CD8-positive, alpha-beta memory T cell (primary cell): ENCODE results near the gene FBXL19. TPM values are rescaled to one million over a fixed set of nuclear protein-coding genes. Genes with fewer than 3 reads are reported as not detected.

Experiments
- CTCF ChIA-PET: fragments of 350-600 bp; sonication (Branson Sonifier 250); formaldehyde crosslinking; loops from one replicate; lab custom pipeline; 2021; ENCODE audit warnings: antibody characterized with exemption; lab: Charles Lee
- POLR2A ChIA-PET: fragments of 350-600 bp; sonication (Branson Sonifier 250); formaldehyde crosslinking; loops from one replicate; lab custom pipeline; 2021; ENCODE audit warnings: antibody characterized with exemption; lab: Charles Lee
- DNase-seq, 5 donors: peaks; one replicate each; pipeline versions ENCODE4 v3.0.0 to v3.0.0-alpha.2; 2020 to 2022; ENCODE audit warnings: mixed read lengths in 1 of 5
- H3K27ac ChIP-seq: one replicate; pipeline ENCODE4 v1.7.0; 2013; ENCODE audit warnings: low read depth, mild to moderate bottlenecking, low read length, moderate library complexity
- H3K27me3 ChIP-seq: 2 replicates; pipeline ENCODE4 v1.7.0; 2013; ENCODE audit warnings: low read length, mild to moderate bottlenecking; ENCODE audit not compliant: insufficient read depth, poor library complexity, severe bottlenecking
- H3K36me3 ChIP-seq: 2 replicates; pipeline ENCODE4 v1.7.0; 2013; ENCODE audit warnings: mild to moderate bottlenecking, low read length, moderate library complexity; ENCODE audit not compliant: insufficient read depth
- H3K4me1 ChIP-seq: 2 replicates; pipeline ENCODE4 v1.7.0; 2013; ENCODE audit warnings: mild to moderate bottlenecking, low read length, moderate library complexity; ENCODE audit not compliant: insufficient read depth
- H3K4me3 ChIP-seq: 2 replicates; pipeline ENCODE4 v1.7.0; 2013; ENCODE audit warnings: mild to moderate bottlenecking, low read length
- H3K9me3 ChIP-seq: 2 replicates; pipeline ENCODE4 v1.7.0; 2013; ENCODE audit warnings: mild to moderate bottlenecking, low read length
- H3K27ac Mint-ChIP-seq, 8 donors: one replicate each; pipeline ENCODE4 v1.8.0; 2020 to 2021; ENCODE audit warnings: mixed read lengths in 8 of 8, mild to moderate bottlenecking in 6 of 8, inconsistent platforms in 3 of 8, moderate library complexity in 3 of 8
- H3K27me3 Mint-ChIP-seq, 2 donors: one replicate each; pipeline ENCODE4 v1.8.0; 2020 to 2021; ENCODE audit warnings: mixed read lengths in 2 of 2, mild to moderate bottlenecking in 1 of 2, moderate library complexity in 1 of 2
- H3K36me3 Mint-ChIP-seq, 3 donors: one replicate each; pipeline ENCODE4 v1.8.0; 2020 to 2021; ENCODE audit warnings: mixed read lengths in 3 of 3, inconsistent platforms in 1 of 3, mild to moderate bottlenecking in 1 of 3
- H3K4me1 Mint-ChIP-seq, 3 donors: one replicate each; pipeline ENCODE4 v1.8.0; 2020 to 2021; ENCODE audit warnings: mixed read lengths in 3 of 3, inconsistent platforms in 1 of 3, mild to moderate bottlenecking in 1 of 3
- H3K4me3 Mint-ChIP-seq, 7 donors: one replicate each; pipeline ENCODE4 v1.8.0; 2020 to 2021; ENCODE audit warnings: mixed read lengths in 7 of 7, mild to moderate bottlenecking in 6 of 7, moderate library complexity in 4 of 7, inconsistent platforms in 2 of 7
- H3K9me3 Mint-ChIP-seq, 5 donors: one replicate each; pipeline ENCODE4 v1.8.0; 2020 to 2022; ENCODE audit warnings: mixed read lengths in 5 of 5, mild to moderate bottlenecking in 3 of 5, moderate library complexity in 2 of 5, inconsistent platforms in 1 of 5
- polyA plus RNA-seq: library from polyadenylated mRNA; unstranded; fragments of 300-500 nt; fragmentation: Illumina TruSeq; gene quantifications from one replicate; pipeline ENCODE4 v1.2.3, GENCODE V29; 2021
- total RNA-seq, 2 experiments: library from RNA; stranded (reverse); gene quantifications; one replicate each; pipeline ENCODE4 v1.2.3, GENCODE V29; 2021

The FBXL19 gene
- total and polyA plus RNA-seq, 3 experiments from 2014 or later, result 0.25 to 29.2 (median 28.7) TPM

- Histone ChIP-seq H3K36me3 (peaks cover 4% of the 10 kb centered on the region), H3K4me3 (no peak within 1 kb of the TSS), H3K27me3 (no peaks in the 10 kb centered on the region), H3K4me1 (no peaks in the 10 kb centered on the region), H3K9me3 (no peaks in the 10 kb centered on the region), H3K27ac (no peak within 1 kb of the TSS)
- Mint-ChIP-seq H3K27ac (no peak within 1 kb of the TSS), H3K4me3 (no peak within 1 kb of the TSS), H3K36me3 (peaks cover 0 to 41% (median 3%) of the 10 kb centered on the region in 3 donors), H3K27me3 (no peaks in the 10 kb centered on the region), H3K4me1 (peaks cover 0 to 6% (median 0%) of the 10 kb centered on the region in 3 donors), H3K9me3 (no peaks in the 10 kb centered on the region)
- ChIA-PET CTCF (interaction anchor here (0.6 to 5.8 kb wide), 18 partner anchors 10 to 884 kb away, joined by 3 to 29 read pairs (median 4); partner anchors contain the start of genes ARMC5, BCKDK, VKORC1 and ZNF646), POLR2A (interaction anchor here (0.6 kb wide), 2 partner anchors 48 to 289 kb away, joined by 4 to 5 read pairs; no protein-coding TSS in a partner anchor)
- peak; percentile 63 to 84 (median 75) for DNase-seq
These were observed 61.5 kb downstream of the FBXL19 start, which contains the start of gene HSD3B7 for GRCh38 chr16:30984669-30985400. TSS of gene HSD3B7 (plus strand) at chr16:30985207. CDS start at chr16:30985659, 452 bp downstream.

DNA sequence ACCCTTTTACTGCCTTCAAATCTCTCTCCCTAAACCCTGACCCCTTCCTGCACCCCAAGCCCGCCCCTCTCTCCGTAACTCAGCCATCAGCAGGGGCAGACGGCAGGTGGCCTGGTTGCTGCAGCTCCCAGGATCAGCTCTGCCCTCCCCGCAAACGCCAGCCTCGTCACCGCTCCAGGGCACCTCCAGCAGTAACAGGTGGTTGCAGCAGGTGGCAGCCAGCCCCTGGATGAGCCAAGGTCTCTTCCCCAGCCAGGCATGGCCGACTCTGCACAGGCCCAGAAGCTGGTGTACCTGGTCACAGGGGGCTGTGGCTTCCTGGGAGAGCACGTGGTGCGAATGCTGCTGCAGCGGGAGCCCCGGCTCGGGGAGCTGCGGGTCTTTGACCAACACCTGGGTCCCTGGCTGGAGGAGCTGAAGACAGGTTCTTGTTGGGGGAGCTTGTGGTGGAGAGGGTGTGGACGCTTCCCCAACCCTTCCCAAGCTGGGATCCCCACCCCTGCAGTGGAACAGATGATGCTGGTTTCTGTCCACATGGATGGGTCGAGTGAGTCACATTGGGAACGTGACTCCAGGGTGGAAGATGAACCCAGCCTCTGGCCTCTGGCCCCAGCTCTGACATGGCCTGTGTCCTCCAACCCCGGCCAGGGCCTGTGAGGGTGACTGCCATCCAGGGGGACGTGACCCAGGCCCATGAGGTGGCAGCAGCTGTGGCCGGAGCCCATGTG lies 62.2 kb downstream of the FBXL19 start:
- Histone ChIP-seq H3K27ac (no peak overlapping the region), H3K9me3 (no peaks in the 10 kb centered on the region), H3K4me3 (no peak overlapping the region), H3K36me3 (peaks cover 4% of the 10 kb centered on the region), H3K27me3 (no peaks in the 10 kb centered on the region), H3K4me1 (no peaks in the 10 kb centered on the region)
- DNase-seq, result no peak
- H3K27me3 Mint-ChIP-seq, result no peaks in the 10 kb centered on the region
- ChIA-PET POLR2A (interaction anchor here (0.6 kb wide), 2 partner anchors 159 to 289 kb away, joined by 4 to 9 read pairs; no protein-coding TSS in a partner anchor), CTCF (interaction anchor here (0.8 to 5.8 kb wide), 13 partner anchors 9 to 883 kb away, joined by 3 to 29 read pairs (median 5); partner anchors contain the start of genes ARMC5, ZNF646, ZNF668 and ZNF843)
- no peak overlapping the region for H3K4me3 Mint-ChIP-seq
- H3K4me1 Mint-ChIP-seq, result peaks cover 0 to 6% (median 0%) of the 10 kb centered on the region in 3 donors
- H3K9me3 Mint-ChIP-seq, result no peaks in the 10 kb centered on the region
- no peak overlapping the region for H3K27ac Mint-ChIP-seq
- peaks cover 0 to 34% (median 3%) of the 10 kb centered on the region in 3 donors for H3K36me3 Mint-ChIP-seq

DNA sequence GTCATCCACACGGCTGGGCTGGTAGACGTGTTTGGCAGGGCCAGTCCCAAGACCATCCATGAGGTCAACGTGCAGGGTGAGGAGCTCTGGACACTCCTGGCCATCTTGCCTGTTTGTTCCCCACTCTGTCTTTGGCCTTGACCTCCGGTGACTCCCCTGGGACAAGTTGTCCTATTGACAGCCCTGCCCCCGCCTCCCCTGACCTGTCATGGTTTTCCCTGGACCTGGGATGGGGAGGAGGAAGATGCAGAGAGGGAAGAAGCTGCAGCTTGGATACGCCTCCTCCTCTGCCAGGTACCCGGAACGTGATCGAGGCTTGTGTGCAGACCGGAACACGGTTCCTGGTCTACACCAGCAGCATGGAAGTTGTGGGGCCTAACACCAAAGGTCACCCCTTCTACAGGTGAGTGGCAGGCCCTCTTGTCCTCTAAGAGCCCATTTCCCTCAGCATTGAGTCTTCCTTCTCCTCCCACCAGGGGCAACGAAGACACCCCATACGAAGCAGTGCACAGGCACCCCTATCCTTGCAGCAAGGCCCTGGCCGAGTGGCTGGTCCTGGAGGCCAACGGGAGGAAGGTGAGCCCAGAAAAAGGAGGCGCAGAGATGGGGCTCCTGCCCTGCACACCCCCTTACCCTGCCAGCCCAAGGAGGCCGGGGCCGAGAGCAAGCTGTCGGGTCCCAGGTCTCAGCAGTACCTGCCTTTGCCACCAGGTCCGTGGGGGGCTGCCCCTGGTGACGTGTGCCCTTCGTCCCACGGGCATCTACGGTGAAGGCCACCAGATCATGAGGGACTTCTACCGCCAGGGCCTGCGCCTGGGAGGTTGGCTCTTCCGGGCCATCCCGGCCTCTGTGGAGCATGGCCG lies 63.0 kb downstream of the FBXL19 start:
- H3K27ac Mint-ChIP-seq, result peak overlapping the region in 1 of 8 donors; percentile 17
- H3K9me3 Mint-ChIP-seq, result no peaks in the 10 kb centered on the region
- Histone ChIP-seq H3K27me3 (no peaks in the 10 kb centered on the region), H3K4me3 (no peak overlapping the region), H3K9me3 (no peaks in the 10 kb centered on the region), H3K4me1 (no peaks in the 10 kb centered on the region), H3K27ac (no peak overlapping the region), H3K36me3 (peaks cover 4% of the 10 kb centered on the region)
- no peak overlapping the region for H3K4me3 Mint-ChIP-seq
- no peak for DNase-seq
- H3K27me3 Mint-ChIP-seq, result no peaks in the 10 kb centered on the region
- peaks cover 0 to 6% (median 0%) of the 10 kb centered on the region in 3 donors for H3K4me1 Mint-ChIP-seq
- H3K36me3 Mint-ChIP-seq, result peaks cover 0 to 27% (median 3%) of the 10 kb centered on the region in 3 donors
- CTCF ChIA-PET, result interaction anchor here (0.8 to 5.8 kb wide), 9 partner anchors 8 to 882 kb away, joined by 3 to 29 read pairs (median 5); partner anchors contain the start of genes ZNF646, ZNF668 and ZNF843
- POLR2A ChIA-PET, result interaction anchor here (0.6 kb wide), 1 partner anchor 159 kb away, joined by 9 read pairs; no protein-coding TSS in a partner anchor

DNA sequence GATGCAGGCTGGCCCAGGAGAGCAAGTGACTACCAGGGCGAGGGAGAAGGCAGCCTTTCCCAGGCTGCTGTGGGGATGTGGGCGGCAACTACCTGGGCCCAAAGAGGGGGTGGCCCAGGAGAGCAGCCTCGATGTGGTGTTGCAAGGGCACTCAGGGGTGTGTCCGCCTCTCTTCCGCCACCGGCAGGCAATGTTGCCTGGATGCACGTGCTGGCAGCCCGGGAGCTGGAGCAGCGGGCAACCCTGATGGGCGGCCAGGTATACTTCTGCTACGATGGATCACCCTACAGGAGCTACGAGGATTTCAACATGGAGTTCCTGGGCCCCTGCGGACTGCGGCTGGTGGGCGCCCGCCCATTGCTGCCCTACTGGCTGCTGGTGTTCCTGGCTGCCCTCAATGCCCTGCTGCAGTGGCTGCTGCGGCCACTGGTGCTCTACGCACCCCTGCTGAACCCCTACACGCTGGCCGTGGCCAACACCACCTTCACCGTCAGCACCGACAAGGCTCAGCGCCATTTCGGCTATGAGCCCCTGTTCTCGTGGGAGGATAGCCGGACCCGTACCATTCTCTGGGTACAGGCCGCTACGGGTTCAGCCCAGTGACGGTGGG lies 64.3 kb downstream of the FBXL19 start:
- Mint-ChIP-seq H3K27me3 (no peaks in the 10 kb centered on the region), H3K4me3 (no peak overlapping the region), H3K9me3 (no peaks in the 10 kb centered on the region), H3K4me1 (peaks cover 0 to 6% (median 0%) of the 10 kb centered on the region in 3 donors), H3K27ac (no peak overlapping the region), H3K36me3 (peaks cover 0 to 16% (median 2%) of the 10 kb centered on the region in 3 donors)
- ChIA-PET CTCF (interaction anchor here (0.6 kb wide), 1 partner anchor 154 kb away, joined by 3 read pairs; no protein-coding TSS in a partner anchor), POLR2A (no interaction called here)
- H3K27me3 ChIP-seq, result no peaks in the 10 kb centered on the region
- no peaks in the 10 kb centered on the region for H3K9me3 ChIP-seq
- H3K4me3 ChIP-seq, result no peak overlapping the region
- no peak overlapping the region for H3K27ac ChIP-seq
- no peaks in the 10 kb centered on the region for H3K4me1 ChIP-seq
- no peaks in the 10 kb centered on the region for H3K36me3 ChIP-seq
- DNase-seq, result no peak

DNA sequence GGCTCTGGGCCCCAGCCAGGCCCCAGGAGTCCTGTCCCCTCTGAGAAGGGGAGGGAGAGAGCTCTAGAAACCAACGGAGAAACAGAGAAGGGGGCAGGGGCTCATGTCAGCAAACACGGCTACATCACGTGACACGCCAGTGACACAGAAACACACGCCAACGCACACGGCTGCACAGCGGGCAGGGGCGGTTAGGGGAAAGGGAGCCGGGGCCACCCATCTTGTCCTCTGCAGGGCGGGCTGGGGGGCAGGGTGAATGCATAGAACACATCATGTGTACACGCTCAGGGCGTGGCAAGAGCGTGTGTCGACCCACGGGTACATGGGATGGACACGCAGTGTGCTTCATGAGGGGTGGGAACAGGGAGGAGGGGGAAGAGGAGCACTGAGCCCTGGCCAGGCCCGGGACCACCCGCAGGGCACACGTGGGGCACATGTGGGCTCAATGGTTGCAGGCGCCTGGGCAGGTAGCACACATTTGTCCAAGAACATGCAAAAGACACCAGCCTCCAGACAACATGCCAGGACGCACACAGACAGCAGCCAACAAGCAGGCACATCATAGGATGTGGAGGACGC lies 66.2 kb downstream of the FBXL19 start:
- peaks cover 0 to 1% (median 0%) of the 10 kb centered on the region in 3 donors for H3K36me3 Mint-ChIP-seq
- POLR2A ChIA-PET, result no interaction called here

GRCh38 chr16:30990105-30990504 lies 66.7 kb downstream of the FBXL19 start:
- Histone ChIP-seq H3K27ac (no peak overlapping the region), H3K36me3 (no peaks in the 10 kb centered on the region), H3K4me3 (no peak overlapping the region), H3K4me1 (no peaks in the 10 kb centered on the region), H3K9me3 (no peaks in the 10 kb centered on the region), H3K27me3 (no peaks in the 10 kb centered on the region)
- Mint-ChIP-seq H3K4me1 (peaks cover 0 to 3% (median 0%) of the 10 kb centered on the region in 3 donors), H3K4me3 (no peak overlapping the region), H3K27ac (no peak overlapping the region), H3K27me3 (no peaks in the 10 kb centered on the region), H3K36me3 (peaks cover 0 to 1% (median 0%) of the 10 kb centered on the region in 3 donors), H3K9me3 (no peaks in the 10 kb centered on the region)
- ChIA-PET POLR2A (no interaction called here), CTCF (no interaction called here)
- DNase-seq, result no peak

More for the DNA sequence above, 66.2 kb downstream of the FBXL19 start:
- CTCF ChIA-PET, result no interaction called here
- Histone ChIP-seq H3K27ac (no peak overlapping the region), H3K4me3 (no peak overlapping the region), H3K4me1 (no peaks in the 10 kb centered on the region), H3K9me3 (no peaks in the 10 kb centered on the region), H3K27me3 (no peaks in the 10 kb centered on the region), H3K36me3 (no peaks in the 10 kb centered on the region)
- Mint-ChIP-seq H3K27ac (no peak overlapping the region), H3K27me3 (no peaks in the 10 kb centered on the region), H3K9me3 (no peaks in the 10 kb centered on the region), H3K4me1 (peaks cover 0 to 3% (median 0%) of the 10 kb centered on the region in 3 donors), H3K4me3 (no peak overlapping the region)
- no peak for DNase-seq

DNA sequence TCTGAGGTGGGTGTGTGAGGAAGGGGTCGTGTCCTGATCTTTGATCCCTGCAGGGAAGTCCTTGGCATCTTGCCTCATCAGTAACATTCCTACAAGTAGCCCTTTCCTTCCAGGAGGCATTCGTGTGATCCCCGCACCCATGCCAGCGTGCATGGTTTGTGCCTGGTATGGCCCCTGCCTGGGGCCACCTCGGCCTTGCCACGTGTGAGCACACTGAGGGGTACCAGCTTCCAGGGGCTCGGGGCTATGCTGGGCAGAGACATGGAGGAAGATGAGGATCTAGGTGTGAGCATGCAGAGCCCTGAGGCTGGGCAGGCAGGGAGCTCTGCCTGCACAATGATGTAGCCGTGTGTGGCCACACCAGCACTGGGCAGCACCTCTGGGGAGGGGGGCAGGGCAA lies 67.7 kb downstream of the FBXL19 start:
- H3K27ac Mint-ChIP-seq, result no peak overlapping the region
- ChIA-PET POLR2A (no interaction called here), CTCF (no interaction called here)

More for the DNA sequence above, 67.7 kb downstream of the FBXL19 start:
- no peaks in the 10 kb centered on the region for H3K9me3 Mint-ChIP-seq
- no peak overlapping the region for H3K4me3 Mint-ChIP-seq
- no peaks in the 10 kb centered on the region for H3K36me3 ChIP-seq
- no peaks in the 10 kb centered on the region for H3K27me3 ChIP-seq
- H3K4me1 Mint-ChIP-seq, result peaks cover 0 to 3% (median under 1%) of the 10 kb centered on the region in 3 donors
- H3K27ac ChIP-seq, result no peak overlapping the region
- DNase-seq, result no peak
- H3K4me3 ChIP-seq, result no peak overlapping the region
- H3K36me3 Mint-ChIP-seq, result peaks cover 0 to 1% (median 0%) of the 10 kb centered on the region in 3 donors
- H3K9me3 ChIP-seq, result no peaks in the 10 kb centered on the region
- no peaks in the 10 kb centered on the region for H3K4me1 ChIP-seq
- H3K27me3 Mint-ChIP-seq, result no peaks in the 10 kb centered on the region
